Lower leg skin (tissue), 3 donors: ENCODE measurements around the gene CCNDBP1.

ENCODE experiments used
- POLR2A ChIP-seq, 2 donors: fragments of 450-650 bp; IDR thresholded peaks; one replicate each; pipeline ENCODE4 v1.6.1; 2016 to 2017; ENCODE audit warnings: antibody characterized with exemption in 2 of 2, mild to moderate bottlenecking in 1 of 2, moderate library complexity in 1 of 2
- TF ChIP-seq, protein P1 (sequence below), 3 donors: fragments of 450-650 bp; IDR thresholded peaks; one replicate each; pipeline ENCODE4 v1.5.1; 2016; ENCODE audit warnings: antibody characterized with exemption in 3 of 3, mild to moderate bottlenecking in 3 of 3, moderate library complexity in 2 of 3

DNA sequence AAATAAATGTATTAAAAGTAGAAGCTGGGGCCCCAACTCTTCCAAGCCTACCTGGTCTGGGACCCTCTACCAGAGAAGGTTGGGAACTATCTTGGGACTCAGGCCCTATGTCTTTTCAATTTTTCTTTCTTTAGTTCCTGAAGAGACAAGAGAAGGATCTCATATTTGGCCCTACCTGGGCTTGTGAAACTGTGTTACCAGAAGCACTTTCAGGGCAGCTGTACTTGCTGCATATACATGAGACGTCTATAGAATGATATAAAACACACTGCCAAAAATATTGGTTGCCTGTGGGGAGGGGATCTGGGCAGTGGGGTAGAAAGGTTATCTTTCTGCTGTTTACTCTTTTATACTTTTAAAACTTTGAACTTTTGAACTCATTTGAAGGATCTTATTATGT is 36.2 kb downstream of the CCNDBP1 start:
- TF ChIP-seq, protein P1, sequence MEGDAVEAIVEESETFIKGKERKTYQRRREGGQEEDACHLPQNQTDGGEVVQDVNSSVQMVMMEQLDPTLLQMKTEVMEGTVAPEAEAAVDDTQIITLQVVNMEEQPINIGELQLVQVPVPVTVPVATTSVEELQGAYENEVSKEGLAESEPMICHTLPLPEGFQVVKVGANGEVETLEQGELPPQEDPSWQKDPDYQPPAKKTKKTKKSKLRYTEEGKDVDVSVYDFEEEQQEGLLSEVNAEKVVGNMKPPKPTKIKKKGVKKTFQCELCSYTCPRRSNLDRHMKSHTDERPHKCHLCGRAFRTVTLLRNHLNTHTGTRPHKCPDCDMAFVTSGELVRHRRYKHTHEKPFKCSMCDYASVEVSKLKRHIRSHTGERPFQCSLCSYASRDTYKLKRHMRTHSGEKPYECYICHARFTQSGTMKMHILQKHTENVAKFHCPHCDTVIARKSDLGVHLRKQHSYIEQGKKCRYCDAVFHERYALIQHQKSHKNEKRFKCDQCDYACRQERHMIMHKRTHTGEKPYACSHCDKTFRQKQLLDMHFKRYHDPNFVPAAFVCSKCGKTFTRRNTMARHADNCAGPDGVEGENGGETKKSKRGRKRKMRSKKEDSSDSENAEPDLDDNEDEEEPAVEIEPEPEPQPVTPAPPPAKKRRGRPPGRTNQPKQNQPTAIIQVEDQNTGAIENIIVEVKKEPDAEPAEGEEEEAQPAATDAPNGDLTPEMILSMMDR (IDR thresholded peaks at IDR 0.05) = no peak
- no peak for TF ChIP-seq POLR2A (IDR thresholded peaks at IDR 0.05)
